Measurements from ENCODE around the gene PLB1. TPM values are rescaled to one million over a fixed set of nuclear protein-coding genes. Genes with fewer than 3 reads are reported as not detected.

Gene PLB1
- total RNA-seq, 1 experiment from 2014 or later, result 0.91 TPM

GRCh38 chr2:28618221-28619141 is 122.6 kb downstream of the PLB1 start:
- no TSS peak for BruUV-seq (replicated peaks)
- H3K27ac Mint-ChIP-seq (ENCODE audit: low read depth, unreplicated experiment), result peak overlapping the region; percentile 55
- DNase-seq (ENCODE audit: unreplicated experiment), result no peak
- intact Hi-C loops (cut with micrococcal nuclease), result no loop called here
- TF ChIP-seq, protein P1, sequence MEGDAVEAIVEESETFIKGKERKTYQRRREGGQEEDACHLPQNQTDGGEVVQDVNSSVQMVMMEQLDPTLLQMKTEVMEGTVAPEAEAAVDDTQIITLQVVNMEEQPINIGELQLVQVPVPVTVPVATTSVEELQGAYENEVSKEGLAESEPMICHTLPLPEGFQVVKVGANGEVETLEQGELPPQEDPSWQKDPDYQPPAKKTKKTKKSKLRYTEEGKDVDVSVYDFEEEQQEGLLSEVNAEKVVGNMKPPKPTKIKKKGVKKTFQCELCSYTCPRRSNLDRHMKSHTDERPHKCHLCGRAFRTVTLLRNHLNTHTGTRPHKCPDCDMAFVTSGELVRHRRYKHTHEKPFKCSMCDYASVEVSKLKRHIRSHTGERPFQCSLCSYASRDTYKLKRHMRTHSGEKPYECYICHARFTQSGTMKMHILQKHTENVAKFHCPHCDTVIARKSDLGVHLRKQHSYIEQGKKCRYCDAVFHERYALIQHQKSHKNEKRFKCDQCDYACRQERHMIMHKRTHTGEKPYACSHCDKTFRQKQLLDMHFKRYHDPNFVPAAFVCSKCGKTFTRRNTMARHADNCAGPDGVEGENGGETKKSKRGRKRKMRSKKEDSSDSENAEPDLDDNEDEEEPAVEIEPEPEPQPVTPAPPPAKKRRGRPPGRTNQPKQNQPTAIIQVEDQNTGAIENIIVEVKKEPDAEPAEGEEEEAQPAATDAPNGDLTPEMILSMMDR (IDR thresholded peaks at IDR 0.05; ENCODE audit: unreplicated experiment), result no peak
- no peaks in the 10 kb centered on the region for H3K27me3 Mint-ChIP-seq (ENCODE audit: insufficient read depth, unreplicated experiment)
- H3K4me1 Mint-ChIP-seq (ENCODE audit: insufficient read depth, unreplicated experiment), result peaks cover 27% of the 10 kb centered on the region
- ChIA-PET POLR2A (interaction anchor here (1.1 to 3.5 kb wide), 2 partner anchors 24 to 133 kb away, joined by 3 to 25 read pairs; partner anchors contain the start of gene PPP1CB), CTCF (interaction anchor here (0.6 to 1.7 kb wide), 2 partner anchors 24 to 305 kb away, joined by 3 to 5 read pairs; no protein-coding TSS in a partner anchor)
- no peaks in the 10 kb centered on the region for H3K9me3 Mint-ChIP-seq (ENCODE audit: unreplicated experiment)
- no peaks in the 10 kb centered on the region for H3K36me3 Mint-ChIP-seq (ENCODE audit: insufficient read depth, unreplicated experiment)
- no peak overlapping the region for H3K4me3 Mint-ChIP-seq (ENCODE audit: unreplicated experiment)

- Mint-ChIP-seq H3K4me3 (ENCODE audit: unreplicated experiment) (no peak overlapping the region), H3K27ac (ENCODE audit: low read depth, unreplicated experiment) (peak overlapping the region; percentile 55), H3K27me3 (ENCODE audit: insufficient read depth, unreplicated experiment) (no peaks in the 10 kb centered on the region), H3K9me3 (ENCODE audit: unreplicated experiment) (no peaks in the 10 kb centered on the region), H3K36me3 (ENCODE audit: insufficient read depth, unreplicated experiment) (no peaks in the 10 kb centered on the region), H3K4me1 (ENCODE audit: insufficient read depth, unreplicated experiment) (peaks cover 27% of the 10 kb centered on the region)
- ChIA-PET CTCF (interaction anchor here (0.6 to 0.8 kb wide), 2 partner anchors 14 to 304 kb away, joined by 3 read pairs; no protein-coding TSS in a partner anchor), POLR2A (interaction anchor here (0.7 kb wide), 2 partner anchors 59 to 98 kb away, joined by 3 read pairs; no protein-coding TSS in a partner anchor)
- DNase-seq (ENCODE audit: unreplicated experiment), result no peak
- BruUV-seq (replicated peaks), result no TSS peak
- TF ChIP-seq, protein P1 (IDR thresholded peaks at IDR 0.05; ENCODE audit: unreplicated experiment), result no peak
- intact Hi-C loops (cut with micrococcal nuclease), result no loop called here
Measured at GRCh38 chr2:28619213-28620196, 123.6 kb downstream of the PLB1 start.

DNA sequence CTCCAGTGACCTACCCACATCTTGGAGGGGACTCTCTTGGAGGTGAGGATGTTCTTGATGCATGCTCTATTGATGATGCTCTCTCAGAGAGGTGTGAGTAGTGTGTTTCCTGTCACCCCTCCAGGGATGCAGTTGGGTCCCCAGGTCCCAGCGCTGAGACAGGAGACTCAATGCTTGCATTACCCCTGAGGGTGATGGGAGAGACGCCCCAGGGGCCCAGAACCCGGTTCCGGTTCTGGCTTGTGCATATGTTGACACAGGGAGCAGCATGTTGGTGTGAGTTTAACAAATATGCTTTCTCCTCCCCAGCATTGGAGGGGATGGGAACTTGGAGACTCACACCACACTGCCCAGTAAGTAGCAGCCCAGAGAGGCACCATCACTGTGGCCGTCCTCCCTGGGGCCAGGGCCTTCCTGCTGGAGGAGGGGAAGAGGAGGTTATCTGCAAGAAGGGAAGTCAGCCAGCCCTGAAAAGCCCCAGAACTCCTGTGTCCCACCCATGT is 124.5 kb downstream of the PLB1 start:
- CTCF ChIA-PET, result no interaction called here
- intact Hi-C loops (cut with micrococcal nuclease), result no loop called here
- Mint-ChIP-seq H3K27ac (ENCODE audit: low read depth, unreplicated experiment) (peak overlapping the region; percentile 98), H3K4me3 (ENCODE audit: unreplicated experiment) (no peak overlapping the region), H3K4me1 (ENCODE audit: insufficient read depth, unreplicated experiment) (peaks cover 27% of the 10 kb centered on the region), H3K27me3 (ENCODE audit: insufficient read depth, unreplicated experiment) (no peaks in the 10 kb centered on the region), H3K9me3 (ENCODE audit: unreplicated experiment) (no peaks in the 10 kb centered on the region), H3K36me3 (ENCODE audit: insufficient read depth, unreplicated experiment) (no peaks in the 10 kb centered on the region)
- no TSS peak for BruUV-seq (replicated peaks)
- TF ChIP-seq, protein P1 (IDR thresholded peaks at IDR 0.05; ENCODE audit: unreplicated experiment), result no peak
- POLR2A ChIA-PET, result interaction anchor here (1.9 kb wide), 2 partner anchors 10 to 135 kb away, joined by 5 to 8 read pairs; no protein-coding TSS in a partner anchor
- DNase-seq (ENCODE audit: unreplicated experiment), result no peak
